ENCODE measurements around the gene KRTAP9-2.
"Not testable (repeated sequence)": the region's sequence is repeated elsewhere in the genome, so short reads cannot be mapped to it uniquely, and the experiment has no call there.

DNA sequence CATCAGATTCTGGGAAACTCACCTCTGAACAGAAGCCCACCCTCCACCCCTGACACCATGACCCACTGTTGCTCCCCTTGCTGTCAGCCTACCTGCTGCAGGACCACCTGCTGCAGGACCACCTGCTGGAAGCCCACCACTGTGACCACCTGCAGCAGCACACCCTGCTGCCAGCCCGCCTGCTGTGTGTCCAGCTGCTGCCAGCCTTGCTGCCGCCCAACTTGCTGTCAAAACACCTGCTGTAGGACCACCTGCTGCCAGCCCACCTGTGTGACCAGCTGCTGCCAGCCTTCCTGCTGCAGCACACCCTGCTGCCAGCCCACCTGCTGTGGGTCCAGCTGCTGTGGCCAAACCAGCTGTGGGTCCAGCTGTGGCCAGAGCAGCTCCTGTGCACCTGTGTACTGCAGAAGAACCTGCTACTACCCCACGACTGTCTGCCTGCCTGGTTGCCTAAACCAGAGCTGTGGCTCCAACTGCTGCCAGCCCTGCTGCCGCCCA, at the start of gene KRTAP9-2:
- not testable (repeated sequence) for TF ChIP-seq CTCF (IDR thresholded peaks at IDR 0.05); POLR2A (IDR thresholded peaks at IDR 0.05; ENCODE audit: low read length); ZC3H11A (IDR thresholded peaks at IDR 0.05); PHF8 (IDR thresholded peaks at IDR 0.05; ENCODE audit: borderline replicate concordance, low read depth); KDM5A (IDR thresholded peaks at IDR 0.05)
